Hepatocyte (in vitro differentiated cells): ENCODE data around the gene RAB38. TPM values are rescaled to one million over a fixed set of nuclear protein-coding genes. Genes with fewer than 3 reads are reported as not detected.
A peak's percentile ranks its signal among the peaks of the same experiment; 100 is the strongest.

Source experiments
- DNase-seq: peaks from one replicate; pipeline ENCODE4 v3.0.0-alpha.2; 2016; ENCODE audit warnings: low spot score
- H2AFZ ChIP-seq: fragments of 200-600 bp; sonication (generic); 2 replicates; pipeline ENCODE4 v1.6.0; 2016; ENCODE audit warnings: antibody characterized with exemption, mild to moderate bottlenecking
- H3K27ac ChIP-seq: fragments of 200-600 bp; sonication (generic); 2 replicates; pipeline ENCODE4 v1.5.1; 2016; ENCODE audit warnings: mild to moderate bottlenecking
- H3K27me3 ChIP-seq: fragments of 200-600 bp; sonication (generic); 2 replicates; pipeline ENCODE4 v1.6.1; 2016
- H3K36me3 ChIP-seq: fragments of 200-600 bp; sonication (generic); replicated peaks from 2 replicates; pipeline ENCODE4 v1.5.1; 2016; ENCODE audit warnings: low read depth; ENCODE audit not compliant: insufficient read depth
- H3K4me1 ChIP-seq: fragments of 200-600 bp; sonication (generic); 2 replicates; pipeline ENCODE4 v1.5.1; 2016; ENCODE audit warnings: mild to moderate bottlenecking, moderate library complexity; ENCODE audit not compliant: insufficient read depth
- H3K4me2 ChIP-seq: fragments of 200-600 bp; sonication (generic); 2 replicates; pipeline ENCODE4 v1.6.0; 2016
- H3K4me3 ChIP-seq: fragments of 200-600 bp; sonication (generic); 2 replicates; pipeline ENCODE4 v1.5.1; 2016; ENCODE audit warnings: mild to moderate bottlenecking
- H3K79me2 ChIP-seq: fragments of 200-600 bp; sonication (generic); 2 replicates; pipeline ENCODE4 v1.6.0; 2017; ENCODE audit warnings: mild to moderate bottlenecking
- H3K9me2 ChIP-seq: fragments of 200-600 bp; sonication (generic); replicated peaks from 2 replicates; pipeline ENCODE4 v1.6.0; 2017; ENCODE audit warnings: mild to moderate bottlenecking; ENCODE audit not compliant: insufficient read depth
- H3K9me3 ChIP-seq: fragments of 200-600 bp; sonication (generic); 2 replicates; pipeline ENCODE4 v1.5.1; 2016; ENCODE audit warnings: low read depth, mild to moderate bottlenecking
- H4K20me1 ChIP-seq: fragments of 200-600 bp; sonication (generic); 2 replicates; pipeline ENCODE4 v1.6.0; 2016; ENCODE audit warnings: mild to moderate bottlenecking; ENCODE audit not compliant: insufficient read depth, poor library complexity, severe bottlenecking
- EZH2 ChIP-seq: fragments of 200-600 bp; sonication (generic); IDR thresholded peaks from 2 replicates; pipeline ENCODE4 v1.6.1; 2016; ENCODE audit warnings: antibody characterized with exemption, mild to moderate bottlenecking, borderline replicate concordance
- EZH2phosphoT487 ChIP-seq: fragments of 200-600 bp; sonication (generic); IDR thresholded peaks from one replicate; pipeline ENCODE4 v1.6.1; 2018; ENCODE audit warnings: antibody characterized with exemption, mild to moderate bottlenecking, low read depth, moderate library complexity; ENCODE audit not compliant: unreplicated experiment, severe bottlenecking
- WGBS: methylation state at CpG from one replicate; pipeline ENCODE4 v1.1.6; 2016; ENCODE audit warnings: low lambda C conversion rate; ENCODE audit errors: missing lambda C conversion rate; 5-methylcytosine and 5-hydroxymethylcytosine counted together
- polyA plus RNA-seq: library from polyadenylated mRNA; unstranded; fragments of >200 nt; fragmentation: Nextera tagmentation; extraction: Ambion mirVana; gene quantifications from 2 replicates; pipeline ENCODE4 v1.2.1, GENCODE V29; 2016
- total RNA-seq: library from RNA; depleted of rRNA; stranded (reverse); fragments of >200 nt; gene quantifications from 2 replicates; pipeline ENCODE4 v1.2.3, GENCODE V29; 2014
- TF ChIP-seq, protein P1 (sequence below): fragments of 200-600 bp; sonication (generic); IDR thresholded peaks from 2 replicates; pipeline ENCODE4 v1.5.1; 2016; ENCODE audit warnings: antibody characterized with exemption, mild to moderate bottlenecking; ENCODE audit not compliant: poor library complexity

RAB38 gene
- total and polyA plus RNA-seq, 2 experiments from 2014 or later, result 14.6 to 14.8 TPM

- TF ChIP-seq EZH2phosphoT487, result no peak
- TF ChIP-seq EZH2, result no peak
- TF ChIP-seq, protein P1, sequence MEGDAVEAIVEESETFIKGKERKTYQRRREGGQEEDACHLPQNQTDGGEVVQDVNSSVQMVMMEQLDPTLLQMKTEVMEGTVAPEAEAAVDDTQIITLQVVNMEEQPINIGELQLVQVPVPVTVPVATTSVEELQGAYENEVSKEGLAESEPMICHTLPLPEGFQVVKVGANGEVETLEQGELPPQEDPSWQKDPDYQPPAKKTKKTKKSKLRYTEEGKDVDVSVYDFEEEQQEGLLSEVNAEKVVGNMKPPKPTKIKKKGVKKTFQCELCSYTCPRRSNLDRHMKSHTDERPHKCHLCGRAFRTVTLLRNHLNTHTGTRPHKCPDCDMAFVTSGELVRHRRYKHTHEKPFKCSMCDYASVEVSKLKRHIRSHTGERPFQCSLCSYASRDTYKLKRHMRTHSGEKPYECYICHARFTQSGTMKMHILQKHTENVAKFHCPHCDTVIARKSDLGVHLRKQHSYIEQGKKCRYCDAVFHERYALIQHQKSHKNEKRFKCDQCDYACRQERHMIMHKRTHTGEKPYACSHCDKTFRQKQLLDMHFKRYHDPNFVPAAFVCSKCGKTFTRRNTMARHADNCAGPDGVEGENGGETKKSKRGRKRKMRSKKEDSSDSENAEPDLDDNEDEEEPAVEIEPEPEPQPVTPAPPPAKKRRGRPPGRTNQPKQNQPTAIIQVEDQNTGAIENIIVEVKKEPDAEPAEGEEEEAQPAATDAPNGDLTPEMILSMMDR, result no peak
- no peak overlapping the region for H2AFZ ChIP-seq
Observed at GRCh38 chr11:88193278-88193677, 18.0 kb upstream of the RAB38 start.

GRCh38 chr11:88188932-88189253 is 13.7 kb upstream of the RAB38 start:
- Histone ChIP-seq H3K9me2 (no peaks in the 10 kb centered on the region), H3K4me1 (no peaks in the 10 kb centered on the region), H3K4me2 (peak overlapping the region; percentile 30), H3K79me2 (no peaks in the 10 kb centered on the region), H3K36me3 (no peaks in the 10 kb centered on the region), H3K9me3 (no peaks in the 10 kb centered on the region), H4K20me1 (no peaks in the 10 kb centered on the region), H3K27me3 (no peaks in the 10 kb centered on the region), H2AFZ (no peak overlapping the region), H3K4me3 (no peak overlapping the region), H3K27ac (no peak overlapping the region)
- no peak for DNase-seq
- WGBS, result 7% methylated on average over 2 of the region's 2 CpGs
- TF ChIP-seq EZH2 (no peak), EZH2phosphoT487 (no peak)
- TF ChIP-seq, protein P1, result no peak

More at GRCh38 chr11:88193278-88193677, 18.0 kb upstream of the RAB38 start:
- Histone ChIP-seq H3K4me2 (no peak overlapping the region), H3K27me3 (no peaks in the 10 kb centered on the region), H4K20me1 (no peaks in the 10 kb centered on the region), H3K9me3 (no peaks in the 10 kb centered on the region), H3K4me1 (no peaks in the 10 kb centered on the region), H3K79me2 (no peaks in the 10 kb centered on the region), H3K27ac (no peak overlapping the region), H3K4me3 (no peak overlapping the region), H3K36me3 (no peaks in the 10 kb centered on the region), H3K9me2 (no peaks in the 10 kb centered on the region)
- no peak for DNase-seq

DNA sequence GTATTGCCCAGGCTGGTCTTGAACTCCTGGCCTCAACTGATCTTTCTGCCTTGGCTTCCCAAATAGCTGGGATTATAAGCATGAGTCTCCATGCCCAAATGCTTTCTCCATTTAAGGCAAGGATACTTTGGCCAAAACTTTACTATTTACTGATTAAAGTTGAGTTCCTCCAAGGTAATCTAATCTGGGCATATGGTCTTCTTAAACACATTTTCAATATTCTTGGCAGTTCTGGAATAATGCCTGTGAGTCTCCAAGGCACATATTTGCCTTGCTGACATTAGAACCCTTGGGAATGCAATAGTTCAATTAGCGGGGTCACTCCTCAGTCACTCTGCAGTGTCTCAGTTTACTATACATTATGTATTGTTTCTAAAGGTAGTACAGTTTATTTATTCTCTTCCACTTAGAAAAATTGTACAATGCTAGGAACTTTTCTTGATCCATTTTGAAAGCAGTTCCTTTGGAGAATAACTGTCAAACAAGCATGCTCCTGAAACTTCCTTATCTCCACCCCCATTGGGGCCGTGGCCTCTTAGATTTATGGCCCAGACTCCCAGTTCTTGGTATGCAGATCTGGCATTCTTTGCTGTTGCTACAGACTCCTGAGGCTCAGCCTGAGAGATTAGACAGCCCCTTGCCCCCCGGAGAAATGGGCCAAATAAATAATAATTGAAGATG is 13.1 kb upstream of the RAB38 start:
- Histone ChIP-seq H2AFZ (no peak overlapping the region), H3K4me2 (peak overlapping the region; percentile 30)
- WGBS, result 21% methylated on average over 3 of the region's 3 CpGs

DNA sequence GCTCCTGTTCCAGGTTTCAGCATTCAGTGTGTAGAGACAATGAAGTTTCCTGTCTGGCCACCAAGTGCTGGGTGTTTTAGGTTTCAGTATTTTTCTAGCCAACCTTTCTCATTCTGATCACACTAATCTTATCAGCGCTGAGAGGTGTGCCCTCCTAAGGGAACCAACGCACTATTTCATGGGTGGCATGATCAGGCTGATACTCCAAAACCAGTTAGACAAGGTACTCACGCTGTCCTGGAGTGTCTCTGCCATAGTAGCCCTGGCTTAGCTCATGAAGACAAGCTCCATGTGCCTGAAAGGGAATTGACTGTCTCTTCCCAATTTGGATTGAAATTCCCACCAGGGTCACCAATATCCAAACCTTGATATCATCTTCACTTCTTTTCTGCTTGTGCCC is 8.0 kb upstream of the RAB38 start:
- H4K20me1 ChIP-seq, result no peaks in the 10 kb centered on the region
- no peaks in the 10 kb centered on the region for H3K9me3 ChIP-seq
- no peak for DNase-seq
- 69% methylated on average over 3 of the region's 3 CpGs for WGBS
- H3K79me2 ChIP-seq, result no peaks in the 10 kb centered on the region
- no peak overlapping the region for H3K27ac ChIP-seq
- H3K4me3 ChIP-seq, result no peak overlapping the region
- no peaks in the 10 kb centered on the region for H3K9me2 ChIP-seq
- no peak overlapping the region for H2AFZ ChIP-seq
- no peaks in the 10 kb centered on the region for H3K36me3 ChIP-seq
- H3K27me3 ChIP-seq, result no peaks in the 10 kb centered on the region
- TF ChIP-seq EZH2 (no peak), EZH2phosphoT487 (no peak)
- TF ChIP-seq, protein P1, result no peak
- no peak overlapping the region for H3K4me2 ChIP-seq
- no peaks in the 10 kb centered on the region for H3K4me1 ChIP-seq

More for the DNA sequence above, 13.1 kb upstream of the RAB38 start:
- Histone ChIP-seq H3K4me3 (no peak overlapping the region), H3K4me1 (no peaks in the 10 kb centered on the region), H3K9me2 (no peaks in the 10 kb centered on the region), H3K27me3 (no peaks in the 10 kb centered on the region), H3K27ac (no peak overlapping the region), H3K79me2 (no peaks in the 10 kb centered on the region), H4K20me1 (no peaks in the 10 kb centered on the region), H3K9me3 (no peaks in the 10 kb centered on the region), H3K36me3 (no peaks in the 10 kb centered on the region)
- TF ChIP-seq EZH2, result no peak
- TF ChIP-seq EZH2phosphoT487, result no peak
- DNase-seq, result peak; percentile 65
